Right lobe of liver (tissue), 4 donors: ENCODE data around the gene ELL.

Experiments used
- POLR2A ChIP-seq: fragments of 450-650 bp; IDR thresholded peaks from one replicate; pipeline ENCODE4 v1.6.1; 2017; ENCODE audit warnings: antibody characterized with exemption, mild to moderate bottlenecking
- TF ChIP-seq, protein P1 (sequence below), 4 donors: fragments of 200-600 bp in 3 of 4; fragments of 450-650 bp in 1 of 4; IDR thresholded peaks; one replicate each; pipeline versions ENCODE4 v1.5.1 to v1.8.0; 2016 to 2022; ENCODE audit warnings: antibody characterized with exemption in 4 of 4, mild to moderate bottlenecking in 2 of 4
- donor health status: DM: no; HTN: no; CAD: no.
- donor health status: DM: no; HTN: no; CAD: no.
- donor health status: DM: no; HTN: yes; CAD: no.

DNA sequence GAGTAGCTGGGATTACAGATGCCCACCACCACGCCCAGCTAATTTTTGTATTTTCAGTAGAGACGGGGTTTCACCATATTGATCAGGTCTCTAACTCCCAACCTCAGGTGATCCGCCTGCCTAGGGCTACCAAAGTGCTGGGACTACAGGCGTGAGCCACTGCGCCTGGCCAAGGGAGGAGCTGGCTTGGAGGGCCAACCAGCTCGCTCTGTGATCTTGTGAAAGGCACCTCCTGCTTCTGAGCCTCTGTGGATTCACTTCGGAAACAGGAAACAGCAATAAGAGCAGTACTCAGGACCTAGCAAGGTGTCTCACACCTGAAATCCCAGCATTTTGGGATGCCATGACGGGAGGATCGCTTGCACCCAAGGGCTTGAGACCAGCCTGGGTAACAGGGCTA lies 2.0 kb upstream of the ELL start:
- TF ChIP-seq, protein P1, sequence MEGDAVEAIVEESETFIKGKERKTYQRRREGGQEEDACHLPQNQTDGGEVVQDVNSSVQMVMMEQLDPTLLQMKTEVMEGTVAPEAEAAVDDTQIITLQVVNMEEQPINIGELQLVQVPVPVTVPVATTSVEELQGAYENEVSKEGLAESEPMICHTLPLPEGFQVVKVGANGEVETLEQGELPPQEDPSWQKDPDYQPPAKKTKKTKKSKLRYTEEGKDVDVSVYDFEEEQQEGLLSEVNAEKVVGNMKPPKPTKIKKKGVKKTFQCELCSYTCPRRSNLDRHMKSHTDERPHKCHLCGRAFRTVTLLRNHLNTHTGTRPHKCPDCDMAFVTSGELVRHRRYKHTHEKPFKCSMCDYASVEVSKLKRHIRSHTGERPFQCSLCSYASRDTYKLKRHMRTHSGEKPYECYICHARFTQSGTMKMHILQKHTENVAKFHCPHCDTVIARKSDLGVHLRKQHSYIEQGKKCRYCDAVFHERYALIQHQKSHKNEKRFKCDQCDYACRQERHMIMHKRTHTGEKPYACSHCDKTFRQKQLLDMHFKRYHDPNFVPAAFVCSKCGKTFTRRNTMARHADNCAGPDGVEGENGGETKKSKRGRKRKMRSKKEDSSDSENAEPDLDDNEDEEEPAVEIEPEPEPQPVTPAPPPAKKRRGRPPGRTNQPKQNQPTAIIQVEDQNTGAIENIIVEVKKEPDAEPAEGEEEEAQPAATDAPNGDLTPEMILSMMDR (IDR thresholded peaks at IDR 0.05) = no peak
- TF ChIP-seq POLR2A = no peak
